IPS-18c (cell line): Measurements from ENCODE around the gene CCDC38.

Experiments used
- H3K4me3 ChIP-seq: 2 replicates; pipeline ENCODE4 v1.7.0; 2013; ENCODE audit warnings: low read depth, mild to moderate bottlenecking, low read length, moderate library complexity; ENCODE audit not compliant: insufficient read depth
- H3K9me3 ChIP-seq: one replicate; pipeline ENCODE4 v1.6.1; 2013; ENCODE audit warnings: mild to moderate bottlenecking, low read length, moderate library complexity; ENCODE audit not compliant: control insufficient read depth, insufficient read depth

The CCDC38 gene

GRCh38 chr12:95942524-95943329 is at the start of gene CCDC38:
Gene CCDC38 (minus strand): TSS chr12:95942614. CDS start chr12:95936509, 6,105 bp downstream.
- H3K9me3 ChIP-seq, result no peaks in the 10 kb centered on the region
- H3K4me3 ChIP-seq, result peak within 1 kb of the TSS; percentile 90

- no peaks in the 10 kb centered on the region for H3K9me3 ChIP-seq
These were observed 47.7 kb upstream of the CCDC38 start for GRCh38 chr12:95990136-95990535.

GRCh38 chr12:95989504-95990123 is 47.2 kb upstream of the CCDC38 start:
- no peak overlapping the region for H3K4me3 ChIP-seq
- H3K9me3 ChIP-seq, result no peaks in the 10 kb centered on the region

More at GRCh38 chr12:95990136-95990535, 47.7 kb upstream of the CCDC38 start:
- no peak overlapping the region for H3K4me3 ChIP-seq

- Histone ChIP-seq H3K9me3 (no peaks in the 10 kb centered on the region), H3K4me3 (no peak overlapping the region)
These were observed 46.3 kb upstream of the CCDC38 start for GRCh38 chr12:95988506-95989275.

GRCh38 chr12:95986635-95987570 is 44.5 kb upstream of the CCDC38 start:
- no peak overlapping the region for H3K4me3 ChIP-seq

GRCh38 chr12:95984682-95985081 is 42.3 kb upstream of the CCDC38 start:
- no peak overlapping the region for H3K4me3 ChIP-seq
- H3K9me3 ChIP-seq, result no peaks in the 10 kb centered on the region

More at GRCh38 chr12:95986635-95987570, 44.5 kb upstream of the CCDC38 start:
- H3K9me3 ChIP-seq, result no peaks in the 10 kb centered on the region

- Histone ChIP-seq H3K9me3 (no peaks in the 10 kb centered on the region), H3K4me3 (no peak overlapping the region)
These were observed 40.2 kb upstream of the CCDC38 start for GRCh38 chr12:95982602-95983001.

GRCh38 chr12:95980437-95980836 is 38.0 kb upstream of the CCDC38 start:
- no peaks in the 10 kb centered on the region for H3K9me3 ChIP-seq
- no peak overlapping the region for H3K4me3 ChIP-seq

GRCh38 chr12:95978774-95979173 is 36.4 kb upstream of the CCDC38 start:
- Histone ChIP-seq H3K4me3 (no peak overlapping the region), H3K9me3 (no peaks in the 10 kb centered on the region)

- Histone ChIP-seq H3K9me3 (no peaks in the 10 kb centered on the region), H3K4me3 (no peak overlapping the region)
These were observed 35.9 kb upstream of the CCDC38 start for GRCh38 chr12:95978351-95978750.

- Histone ChIP-seq H3K4me3 (no peak overlapping the region), H3K9me3 (no peaks in the 10 kb centered on the region)
These were observed 35.4 kb upstream of the CCDC38 start for GRCh38 chr12:95977764-95978305.

GRCh38 chr12:95976416-95976832 is 34.0 kb upstream of the CCDC38 start:
- no peak overlapping the region for H3K4me3 ChIP-seq

GRCh38 chr12:95975491-95975890 is 33.1 kb upstream of the CCDC38 start:
- no peaks in the 10 kb centered on the region for H3K9me3 ChIP-seq
- H3K4me3 ChIP-seq, result no peak overlapping the region

More at GRCh38 chr12:95976416-95976832, 34.0 kb upstream of the CCDC38 start:
- H3K9me3 ChIP-seq, result no peaks in the 10 kb centered on the region

- no peak overlapping the region for H3K4me3 ChIP-seq
- H3K9me3 ChIP-seq, result no peaks in the 10 kb centered on the region
These were observed 31.9 kb upstream of the CCDC38 start for GRCh38 chr12:95974358-95974757.

GRCh38 chr12:95972832-95973456 is 30.5 kb upstream of the CCDC38 start:
- H3K4me3 ChIP-seq, result no peak overlapping the region

GRCh38 chr12:95970905-95971304 is 28.5 kb upstream of the CCDC38 start:
- Histone ChIP-seq H3K4me3 (no peak overlapping the region), H3K9me3 (no peaks in the 10 kb centered on the region)

More at GRCh38 chr12:95972832-95973456, 30.5 kb upstream of the CCDC38 start:
- no peaks in the 10 kb centered on the region for H3K9me3 ChIP-seq
